ENCODE measurements around the gene TGIF1. TPM values are rescaled to one million over a fixed set of nuclear protein-coding genes. Genes with fewer than 3 reads are reported as not detected.

Gene TGIF1
- total RNA-seq, 1 experiment from 2014 or later, result 242 TPM

GRCh38 chr18:3492721-3493120 is 42.7 kb downstream of the TGIF1 start:
- Histone ChIP-seq H3K4me2 (ENCODE audit: low read length) (no peak overlapping the region), H2AFZ (ENCODE audit: low read depth, low read length, poor library complexity, severe bottlenecking) (no peak overlapping the region), H3K4me3 (replicated peaks in 1 of 2; ENCODE audit: low read depth in 1 of 2, low read length in 2 of 2) (no peak overlapping the region), H3K27ac (ENCODE audit: low read depth, low read length) (no peak overlapping the region), H3K9ac (ENCODE audit: low read length) (no peak overlapping the region), H3K79me2 (ENCODE audit: insufficient read depth, low read length) (no peaks in the 10 kb centered on the region), H3K9me3 (ENCODE audit: control insufficient read depth in 1 of 2, insufficient read depth in 1 of 2, low read depth in 1 of 2, low read length in 2 of 2) (no peaks in the 10 kb centered on the region), H4K20me1 (ENCODE audit: insufficient read depth) (no peaks in the 10 kb centered on the region), H3K36me3 (ENCODE audit: control insufficient read depth in 1 of 2, insufficient read depth in 2 of 2, low read length in 2 of 2) (no peaks in the 10 kb centered on the region), H3K9me2 (ENCODE audit: insufficient read depth) (no peaks in the 10 kb centered on the region), H3K27me3 (ENCODE audit: insufficient read depth, low read length) (no peaks in the 10 kb centered on the region), H3K4me1 (ENCODE audit: control insufficient read depth in 1 of 2, insufficient read depth in 2 of 2, low read length in 2 of 2) (peaks cover 0 to 14% of the 10 kb centered on the region in 2 experiments; a peak in 2 of 4 replicates)
- DNase-seq (ENCODE audit: low read depth, low spot score) (no peak), ATAC-seq (no peak)
- intact Hi-C loops (cut with micrococcal nuclease), result loop anchor here (5.0 kb wide), 1 partner anchor 70 kb away; no protein-coding TSS in a partner anchor
- ChIA-PET RAD21 (ENCODE audit: low non-redundant PET in 1 of 2, low total read pairs in 2 of 2, uncharacterized antibody in 2 of 2, unreplicated experiment in 2 of 2) (no interaction called here), POLR2A (no interaction called here), CTCF (no interaction called here)
- TF ChIP-seq REST (IDR thresholded peaks at IDR 0.05; ENCODE audit: low read depth) (no peak), EZH2phosphoT487 (IDR thresholded peaks at IDR 0.05; ENCODE audit: borderline replicate concordance) (no peak), ZBTB33 (IDR thresholded peaks at IDR 0.05; ENCODE audit: extremely low read depth, insufficient replicate concordance, low read length) (no peak), CEBPB (IDR thresholded peaks at IDR 0.05; ENCODE audit: low read depth) (no peak), EZH2 (IDR thresholded peaks at IDR 0.05) (no peak), MAX (IDR thresholded peaks at IDR 0.05) (no peak), SP1 (IDR thresholded peaks at IDR 0.05; ENCODE audit: low read depth) (no peak), POLR2AphosphoS5 (IDR thresholded peaks at IDR 0.05; ENCODE audit: low read depth, low read length) (no peak)
- no TSS peak for BruUV-seq (replicated peaks)

All from HCT116 (cell line).